Posterior cingulate gyrus (tissue), 11 donors: ENCODE results near the gene CANT1.
"Not testable (repeated sequence)": the region's sequence is repeated elsewhere in the genome, so short reads cannot be mapped to it uniquely, and the experiment has no call there.

Experiments used
- DNase-seq, 10 donors: peaks; one replicate each; pipeline versions ENCODE4 v3.0.0 to v3.0.0-alpha.2; 2020 to 2021; ENCODE audit warnings: mixed read lengths in 3 of 10
- intact Hi-C: fragments of 100-400 bp; cut with DNase I; formaldehyde crosslinking; loops from one replicate; pipeline ENCODE4 v1.15.1; 2023

CANT1 gene

DNA sequence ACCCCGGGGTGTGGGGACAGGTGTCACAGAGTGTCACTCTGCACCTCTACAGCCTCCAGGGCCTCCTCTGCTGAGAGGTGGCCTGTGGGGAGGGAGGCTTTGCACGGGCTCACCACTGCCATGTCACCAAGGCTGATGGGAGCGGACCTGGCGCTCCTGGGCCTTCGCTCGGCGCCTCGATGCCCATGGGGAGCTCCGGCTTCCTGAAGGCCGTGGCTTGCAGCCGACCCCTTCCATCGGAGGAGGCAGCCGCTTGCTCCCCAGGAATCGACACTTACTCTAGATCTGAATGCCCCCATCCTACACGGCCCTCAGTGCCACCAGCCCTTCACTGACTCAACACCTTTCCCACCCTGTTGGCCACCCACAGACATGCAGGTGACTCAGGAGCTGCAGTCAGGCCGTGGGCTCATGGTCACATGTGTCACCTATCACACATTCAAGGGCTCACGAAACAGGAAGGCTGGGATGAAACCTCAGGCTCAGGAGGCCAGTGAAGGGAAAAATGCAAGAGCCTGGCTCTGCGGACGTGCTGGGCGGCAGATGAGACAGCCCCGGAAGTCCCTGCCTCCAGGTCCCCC lies 41.7 kb downstream of the CANT1 start:
- intact Hi-C loops = no loop called here
- no peak for DNase-seq

DNA sequence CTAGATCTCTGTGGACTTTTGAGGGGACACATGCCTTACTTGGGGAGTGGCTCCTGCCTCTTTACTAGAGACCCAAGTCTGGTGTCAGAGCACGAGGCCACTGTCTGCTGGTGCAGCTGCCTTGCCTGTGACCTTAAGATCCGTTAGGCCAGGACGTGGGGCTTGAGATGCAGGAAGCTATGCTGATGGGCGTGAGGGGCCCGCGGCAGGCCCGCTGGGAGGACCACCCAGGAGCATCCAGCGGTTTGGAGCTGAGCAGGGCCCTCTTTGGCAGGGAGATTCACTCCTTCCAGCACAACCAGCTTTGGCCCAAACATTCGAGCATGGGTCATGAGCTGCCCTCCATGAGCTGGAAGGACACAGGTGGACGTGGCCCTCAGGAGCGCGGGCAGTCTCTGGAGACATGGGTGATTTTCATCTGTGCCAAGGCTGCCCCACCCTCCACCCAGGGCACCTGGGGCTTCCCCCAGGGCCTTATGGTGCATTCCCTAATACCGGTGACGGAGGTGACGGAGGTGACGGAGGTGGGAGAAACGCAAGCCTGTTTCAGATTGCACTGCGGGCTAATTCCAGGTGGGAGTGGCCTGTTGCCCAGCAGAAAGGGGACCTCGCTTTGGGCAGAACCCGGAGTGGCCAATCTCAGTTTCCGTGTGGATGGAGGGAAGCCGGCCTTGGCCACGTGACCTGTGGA lies 42.5 kb downstream of the CANT1 start:
- no peak for DNase-seq
- intact Hi-C loops = no loop called here

DNA sequence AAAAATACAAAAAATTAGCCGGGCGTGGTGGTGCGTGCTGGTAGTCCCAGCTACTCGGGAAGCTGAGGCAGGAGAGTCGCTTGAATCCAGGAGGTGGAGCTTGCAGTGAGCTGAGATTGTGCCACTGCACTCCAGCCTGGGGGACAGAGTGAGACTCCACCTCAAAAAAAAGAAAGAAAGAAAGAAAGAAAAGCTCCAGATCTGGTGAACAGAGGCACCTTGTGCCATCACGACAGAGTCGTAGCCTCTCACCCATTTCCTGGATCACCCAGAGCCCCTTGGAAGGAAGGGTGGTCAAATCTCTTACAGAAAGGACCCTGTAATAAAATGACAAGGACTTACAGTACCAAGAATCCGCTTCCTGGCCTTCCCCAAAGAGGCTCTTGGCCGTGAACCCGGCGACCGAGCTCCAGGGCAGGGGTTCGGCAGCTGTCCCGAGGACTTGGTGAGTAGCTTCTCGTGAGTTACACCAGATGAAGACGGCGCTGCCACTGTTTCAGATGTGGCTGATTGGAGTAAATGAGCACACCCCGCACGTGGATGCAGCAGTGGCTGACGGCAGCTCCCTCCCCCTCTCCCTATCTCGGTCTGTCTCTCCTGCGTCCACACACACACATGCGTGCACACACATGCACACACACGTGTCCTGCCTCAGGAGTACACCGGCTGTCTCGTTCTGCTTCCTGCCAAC lies 43.3 kb downstream of the CANT1 start:
- DNase-seq = peak in 1 of 10 donors; percentile 50

DNA sequence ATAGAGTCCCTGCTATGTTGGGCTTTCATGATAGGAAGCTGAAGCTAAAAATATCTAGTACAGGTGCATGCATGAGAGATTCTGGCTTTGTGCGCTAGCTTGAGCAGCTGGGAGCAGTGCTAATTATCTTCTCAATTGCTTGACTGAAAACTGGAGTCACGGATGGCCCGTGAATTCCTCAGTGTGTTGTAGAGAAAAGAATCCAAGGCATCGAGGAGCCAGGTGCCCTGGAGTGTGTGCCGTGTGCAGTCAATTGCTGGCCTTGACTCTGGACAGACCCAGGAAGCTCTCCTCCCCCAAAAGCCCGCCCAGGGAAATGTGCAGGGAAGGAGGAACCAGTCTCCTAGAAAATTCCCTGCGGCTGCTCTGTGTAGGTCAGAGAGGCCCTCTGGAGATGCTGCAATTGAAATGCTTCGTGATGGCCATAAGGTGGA lies 44.1 kb downstream of the CANT1 start:
- intact Hi-C loops = no loop called here
- no peak for DNase-seq

More for the DNA sequence above, 43.3 kb downstream of the CANT1 start:
- intact Hi-C loops = no loop called here

DNA sequence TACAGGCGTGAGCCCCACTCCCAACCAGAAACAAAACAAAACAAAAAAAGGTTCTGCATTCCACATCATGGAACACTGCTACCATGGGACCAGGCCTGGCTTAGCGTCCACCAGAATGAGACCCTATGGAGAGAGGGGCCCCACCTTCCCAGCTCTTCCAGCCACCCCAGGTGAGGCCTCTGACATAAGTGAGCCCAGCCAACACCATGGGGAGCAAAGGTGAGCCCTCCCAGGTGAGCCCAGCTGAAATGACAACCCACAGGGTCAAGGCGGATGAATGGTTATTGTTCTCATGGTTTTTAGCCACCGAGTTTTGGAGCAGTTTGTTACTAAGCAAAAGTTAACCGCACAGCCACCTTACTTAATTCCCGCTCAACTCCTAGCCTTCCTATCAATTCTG lies 46.2 kb downstream of the CANT1 start:
- no peak for DNase-seq
- intact Hi-C loops = no loop called here

DNA sequence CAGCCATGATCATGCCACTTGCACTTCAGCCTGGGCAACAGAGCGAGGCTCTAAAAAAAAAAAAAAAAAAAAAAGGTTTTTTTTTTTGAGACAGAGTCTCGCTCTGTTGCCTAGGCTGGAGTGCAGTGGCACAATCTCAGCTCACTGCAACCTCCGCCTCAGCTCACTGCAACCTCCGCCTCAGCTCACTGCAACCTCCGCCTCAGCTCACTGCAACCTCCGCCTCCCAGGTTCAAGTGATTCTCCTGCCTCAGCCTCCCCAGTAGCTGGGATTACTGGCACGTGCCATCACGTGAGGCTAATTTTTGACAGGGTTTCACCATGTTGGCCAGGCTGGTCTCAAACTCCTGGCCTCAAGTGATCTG lies 46.6 kb downstream of the CANT1 start:
- intact Hi-C loops = not testable (repeated sequence)

DNA sequence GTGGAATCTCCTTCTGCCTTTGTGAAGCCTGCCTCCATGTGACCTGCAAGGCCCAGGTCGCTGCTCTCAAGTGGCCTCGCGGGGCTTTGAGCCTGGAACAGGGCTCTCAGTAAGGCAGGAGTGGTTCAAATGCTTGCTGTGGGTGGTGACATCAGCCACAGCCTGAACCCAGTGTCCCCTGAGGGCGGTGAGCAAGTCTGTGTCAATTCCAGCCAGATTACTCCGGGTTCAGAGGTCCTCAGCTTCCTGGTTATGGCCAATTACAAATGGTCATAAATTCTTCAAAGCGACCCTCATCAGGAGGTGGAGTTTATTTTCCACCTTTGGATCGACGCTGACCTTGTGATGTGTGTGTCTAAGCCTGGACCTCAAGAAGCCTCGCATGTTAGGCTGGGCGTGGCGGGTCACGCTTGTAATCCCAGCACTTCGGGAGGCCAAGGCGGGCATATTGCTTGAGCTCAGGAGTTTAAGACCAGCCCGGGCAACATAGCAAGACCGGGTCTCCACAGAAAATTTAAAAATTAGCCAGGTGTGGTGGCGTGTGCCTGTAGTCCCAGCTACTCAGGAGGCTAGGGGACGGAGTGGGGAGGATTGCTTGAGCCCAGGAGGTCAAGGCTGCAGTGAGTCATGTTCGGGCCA lies 47.1 kb downstream of the CANT1 start:
- no peak for DNase-seq
- intact Hi-C loops = no loop called here

More for the DNA sequence above, 46.6 kb downstream of the CANT1 start:
- DNase-seq = not testable (repeated sequence)

DNA sequence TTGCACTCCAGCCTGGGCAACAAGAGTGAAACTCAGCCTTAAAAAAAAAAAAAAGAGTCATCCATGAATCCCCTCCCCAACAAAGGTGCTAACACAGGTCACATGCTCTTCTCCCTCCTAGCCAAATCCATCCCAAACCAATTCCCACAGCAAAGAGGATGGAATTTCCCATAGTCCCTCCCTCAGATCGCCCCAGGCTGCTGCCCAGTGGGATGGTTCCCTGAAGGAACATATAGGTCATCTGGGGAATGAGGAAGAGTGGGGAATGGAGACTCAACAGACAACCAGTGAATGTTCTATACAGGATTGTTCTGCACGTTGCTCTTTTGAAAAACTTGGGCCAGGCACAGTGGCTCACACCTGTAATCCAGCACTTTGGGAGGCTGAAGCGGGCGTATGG lies 48.0 kb downstream of the CANT1 start:
- intact Hi-C loops = no loop called here
- DNase-seq = no peak

DNA sequence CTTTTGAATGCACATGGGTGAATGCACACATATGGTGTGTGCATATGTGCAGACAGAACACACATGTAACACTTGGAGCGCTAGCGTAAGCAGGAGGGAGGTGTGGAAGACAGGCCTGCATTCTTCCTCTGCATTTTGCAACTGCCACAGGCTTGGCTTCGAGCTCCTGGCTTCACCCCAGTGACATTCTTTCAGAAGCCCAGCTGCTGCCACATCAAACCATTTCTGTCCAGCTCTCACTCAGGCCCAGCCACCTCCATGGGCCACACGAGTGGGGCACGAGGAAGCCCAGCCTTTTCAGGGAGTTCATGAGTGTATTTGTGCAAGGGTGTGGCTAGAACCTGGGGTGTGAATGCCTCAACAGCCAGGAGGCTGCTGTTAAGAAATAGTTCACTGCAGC lies 48.6 kb downstream of the CANT1 start:
- DNase-seq = no peak
- intact Hi-C loops = no loop called here

DNA sequence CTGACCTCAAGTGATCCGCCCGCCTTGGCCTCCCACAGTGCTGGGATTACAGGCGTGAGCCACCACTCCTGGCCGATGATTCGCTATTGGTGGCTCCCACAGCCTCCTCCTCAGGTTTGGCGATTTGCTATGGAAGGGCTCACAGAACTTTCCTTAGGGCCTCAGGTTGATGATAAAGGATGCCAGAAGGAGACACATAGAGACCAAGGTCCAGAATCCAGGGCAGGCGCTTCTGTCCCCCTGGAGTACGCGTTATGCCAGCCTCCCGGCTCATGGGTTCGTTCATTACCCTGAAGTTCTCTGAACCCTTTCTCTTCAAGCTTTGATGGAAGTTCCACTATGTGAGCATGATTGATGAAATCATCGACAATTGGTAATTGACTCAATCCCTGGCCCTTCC lies 49.8 kb downstream of the CANT1 start:
- no peak for DNase-seq
- intact Hi-C loops = no loop called here

DNA sequence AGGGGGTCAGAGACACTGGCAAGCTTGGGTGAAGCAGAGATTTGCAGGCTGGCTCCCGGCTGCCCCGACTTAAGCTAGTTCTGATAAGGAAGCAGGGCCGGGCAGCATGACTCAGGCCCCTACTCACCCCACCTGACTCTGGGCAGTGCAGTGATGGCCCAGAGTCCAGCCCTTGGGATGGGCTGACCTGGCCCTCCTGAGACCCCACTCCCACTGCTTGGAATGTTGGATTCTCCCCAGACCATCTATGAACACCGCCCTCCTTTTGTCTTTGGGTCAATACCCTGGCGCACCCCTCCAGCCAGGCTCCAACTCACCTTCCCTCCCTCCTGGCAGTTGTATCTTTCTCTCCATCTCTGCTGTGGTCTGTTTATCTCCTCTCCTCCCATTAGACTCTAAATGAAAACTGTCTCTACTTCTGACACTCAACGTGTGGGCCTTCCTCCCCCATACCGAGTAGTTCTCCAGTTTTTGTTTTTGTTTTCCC lies 50.9 kb downstream of the CANT1 start:
- intact Hi-C loops = no loop called here
- DNase-seq = no peak

DNA sequence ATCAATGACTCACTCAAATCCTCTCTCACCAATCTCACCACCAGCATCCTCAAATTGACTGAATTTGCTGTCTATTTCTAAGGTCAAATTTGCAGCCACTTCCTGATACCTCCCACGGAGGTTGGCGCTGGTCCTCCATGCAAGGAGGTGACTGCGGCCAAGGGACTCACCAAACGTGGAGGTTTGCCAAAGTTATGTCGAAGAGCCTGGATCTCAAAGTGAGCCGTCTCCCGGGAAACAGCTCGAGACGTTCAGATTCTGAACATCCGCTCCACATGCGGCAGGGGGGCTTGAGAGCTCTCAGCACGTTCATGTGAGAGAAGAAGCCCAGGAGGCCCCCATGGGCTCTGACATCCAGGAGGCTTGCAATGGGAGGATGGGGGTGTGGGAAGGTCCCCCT lies 52.4 kb downstream of the CANT1 start:
- peak in 1 of 10 donors; percentile 82 for DNase-seq
- intact Hi-C loops = no loop called here

DNA sequence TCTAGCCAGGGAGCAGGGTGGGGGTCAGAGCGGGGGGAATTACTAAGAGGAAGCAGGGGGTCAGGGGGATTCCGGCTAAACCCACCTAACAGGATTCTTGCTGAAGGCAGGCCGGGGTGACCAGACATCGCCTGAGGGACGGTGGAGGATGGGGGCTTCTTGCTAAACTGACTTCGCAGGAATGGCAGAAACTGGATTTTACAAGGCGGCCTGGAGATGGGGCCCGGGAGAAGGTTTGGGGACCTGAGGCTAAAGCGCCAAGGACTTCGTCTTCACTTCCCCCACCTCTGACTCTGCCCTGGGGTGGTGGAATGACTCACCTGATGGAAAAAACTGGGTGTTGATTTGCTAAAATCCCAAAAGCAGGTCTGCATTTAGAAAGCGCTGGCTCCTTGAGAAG lies 53.3 kb downstream of the CANT1 start:
- intact Hi-C loops = no loop called here
- DNase-seq = no peak

DNA sequence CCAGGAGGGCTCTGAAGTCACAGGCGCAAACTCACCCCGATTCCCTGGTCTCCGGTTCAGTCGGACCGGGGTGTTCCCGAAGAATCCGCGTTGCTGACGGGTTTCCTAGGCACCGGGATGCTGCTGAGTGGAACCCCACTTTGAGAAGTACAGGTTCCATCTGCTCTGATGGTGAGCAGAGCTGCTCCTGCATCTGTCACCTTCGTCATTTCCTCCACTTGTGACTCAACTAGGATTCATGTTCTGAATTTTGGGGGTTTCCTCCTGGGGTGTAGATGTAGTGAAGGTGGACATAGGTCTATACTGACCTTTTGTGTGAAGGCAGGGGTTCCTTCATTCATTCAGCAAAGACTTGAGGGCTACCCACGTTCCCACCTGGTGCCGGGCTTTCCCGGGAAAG lies 54.9 kb downstream of the CANT1 start:
- intact Hi-C loops = no loop called here
- DNase-seq = no peak

DNA sequence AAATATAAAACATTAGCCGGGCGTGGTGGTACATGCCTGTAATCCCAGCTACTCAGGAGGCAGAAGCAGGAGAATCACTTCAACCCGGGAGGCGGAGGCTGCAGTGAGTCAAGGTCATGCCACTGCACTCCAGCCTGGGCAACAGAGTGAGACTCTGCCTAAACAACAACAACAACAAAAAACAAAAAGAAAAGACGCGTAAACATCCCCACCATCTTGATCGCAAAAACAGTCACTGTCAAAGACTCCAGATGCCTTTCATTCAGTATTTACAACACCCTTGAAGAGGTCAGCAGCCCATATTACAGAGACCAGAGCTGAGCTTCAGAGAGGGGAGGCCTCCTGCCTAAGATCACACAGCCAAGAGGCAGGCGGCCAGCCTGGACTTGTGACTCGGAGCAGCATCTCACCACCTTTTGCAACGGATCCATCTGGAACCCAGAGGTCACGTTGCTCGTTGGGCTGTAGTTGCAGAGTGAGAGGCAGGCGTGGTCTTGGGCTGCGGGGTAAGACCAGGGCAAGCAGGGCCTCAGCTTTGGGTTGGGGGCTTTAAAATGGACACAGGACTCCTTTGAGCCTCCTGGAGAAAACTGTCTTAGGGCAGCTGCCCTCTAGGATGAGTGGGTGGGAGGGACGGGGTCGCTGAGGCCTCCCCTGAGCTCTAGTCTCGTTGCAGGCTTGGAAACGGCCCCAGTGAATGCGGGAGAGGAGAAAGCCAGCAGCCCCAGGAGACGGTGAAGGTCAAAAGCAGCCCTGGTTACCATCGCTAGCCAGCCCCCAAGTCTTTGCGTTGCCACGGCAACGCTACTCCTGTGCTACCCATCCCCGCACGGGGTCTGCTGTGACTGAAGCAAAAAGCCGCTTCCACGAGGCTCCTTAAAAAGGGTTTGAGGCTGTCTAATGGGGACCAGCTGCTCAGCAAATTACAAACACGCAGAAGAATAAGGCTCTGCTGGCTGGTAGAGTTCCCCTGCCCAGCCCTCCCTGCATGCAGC lies 55.9 kb downstream of the CANT1 start:
- intact Hi-C loops = no loop called here
- DNase-seq = peak in 2 of 10 donors; percentile 30 to 87

DNA sequence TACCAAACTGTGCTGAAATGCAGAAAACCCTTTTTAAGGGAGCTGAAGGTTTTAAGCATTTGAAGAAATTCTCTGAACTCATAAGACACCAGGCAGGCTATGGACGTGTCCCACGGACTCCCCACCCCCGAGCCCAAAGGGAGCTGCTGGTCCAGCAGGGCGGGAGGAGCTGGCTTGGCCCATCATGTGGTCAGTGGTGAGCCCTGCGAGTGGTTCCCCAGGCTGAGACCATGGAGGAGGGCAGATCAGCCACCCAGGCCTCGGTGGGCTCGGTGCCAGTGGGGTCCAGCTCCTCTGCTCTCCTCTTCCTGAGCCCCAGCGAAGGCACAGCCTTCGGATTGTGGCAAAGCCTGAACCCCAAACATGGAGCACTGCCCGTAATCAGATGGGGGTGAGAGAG lies 56.9 kb downstream of the CANT1 start:
- peak in 1 of 10 donors; percentile 77 for DNase-seq
- intact Hi-C loops = no loop called here

DNA sequence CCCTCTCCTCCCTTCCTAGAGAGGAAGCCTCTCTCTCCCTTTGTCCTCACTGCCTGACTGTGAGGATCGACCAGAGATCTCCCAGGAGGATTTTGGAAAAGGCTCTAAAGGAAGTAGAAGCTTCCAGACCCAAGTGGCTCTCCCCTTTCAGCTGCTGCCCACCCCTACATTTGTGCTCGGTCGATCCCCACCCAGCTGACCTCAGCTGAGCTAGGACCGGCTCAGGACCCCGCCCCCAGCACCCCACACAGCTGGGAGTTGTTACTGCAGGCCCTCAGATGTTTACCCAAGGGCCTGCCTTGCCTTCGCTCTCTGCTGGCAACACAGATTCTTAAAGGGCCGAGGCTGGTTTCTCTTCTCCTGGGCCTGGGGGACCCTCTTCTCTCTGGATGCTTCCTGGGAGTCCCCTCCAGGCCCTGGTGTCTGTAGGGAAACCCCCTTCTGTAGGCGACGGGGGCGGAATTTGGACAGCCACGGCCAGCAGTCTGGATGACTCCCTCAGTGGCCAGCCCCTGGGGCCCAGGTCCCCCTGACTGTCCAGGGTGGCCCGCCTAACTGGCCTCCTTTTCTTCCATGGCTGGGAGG lies 57.5 kb downstream of the CANT1 start:
- intact Hi-C loops = no loop called here
- peak in 1 of 10 donors; percentile 79 for DNase-seq

DNA sequence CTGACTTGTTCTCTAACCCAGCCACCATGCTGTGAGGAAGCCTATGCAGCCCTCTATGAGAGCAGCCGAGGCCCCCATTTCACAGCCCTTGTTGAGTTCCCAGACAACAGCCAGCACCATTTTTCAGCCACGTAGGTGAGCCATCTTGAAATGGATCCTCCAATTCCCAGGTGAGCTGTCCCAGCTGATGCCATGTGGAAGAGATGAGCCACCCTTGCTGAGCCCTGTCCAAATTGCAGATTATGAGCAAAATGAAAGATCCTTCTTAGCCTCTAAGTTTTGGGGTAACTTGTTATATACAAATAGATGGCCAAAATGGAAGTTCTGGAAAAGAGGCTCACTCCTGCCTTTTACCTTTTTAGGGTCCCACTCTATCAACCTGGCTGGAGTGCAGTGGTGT lies 58.7 kb downstream of the CANT1 start:
- intact Hi-C loops = no loop called here

DNA sequence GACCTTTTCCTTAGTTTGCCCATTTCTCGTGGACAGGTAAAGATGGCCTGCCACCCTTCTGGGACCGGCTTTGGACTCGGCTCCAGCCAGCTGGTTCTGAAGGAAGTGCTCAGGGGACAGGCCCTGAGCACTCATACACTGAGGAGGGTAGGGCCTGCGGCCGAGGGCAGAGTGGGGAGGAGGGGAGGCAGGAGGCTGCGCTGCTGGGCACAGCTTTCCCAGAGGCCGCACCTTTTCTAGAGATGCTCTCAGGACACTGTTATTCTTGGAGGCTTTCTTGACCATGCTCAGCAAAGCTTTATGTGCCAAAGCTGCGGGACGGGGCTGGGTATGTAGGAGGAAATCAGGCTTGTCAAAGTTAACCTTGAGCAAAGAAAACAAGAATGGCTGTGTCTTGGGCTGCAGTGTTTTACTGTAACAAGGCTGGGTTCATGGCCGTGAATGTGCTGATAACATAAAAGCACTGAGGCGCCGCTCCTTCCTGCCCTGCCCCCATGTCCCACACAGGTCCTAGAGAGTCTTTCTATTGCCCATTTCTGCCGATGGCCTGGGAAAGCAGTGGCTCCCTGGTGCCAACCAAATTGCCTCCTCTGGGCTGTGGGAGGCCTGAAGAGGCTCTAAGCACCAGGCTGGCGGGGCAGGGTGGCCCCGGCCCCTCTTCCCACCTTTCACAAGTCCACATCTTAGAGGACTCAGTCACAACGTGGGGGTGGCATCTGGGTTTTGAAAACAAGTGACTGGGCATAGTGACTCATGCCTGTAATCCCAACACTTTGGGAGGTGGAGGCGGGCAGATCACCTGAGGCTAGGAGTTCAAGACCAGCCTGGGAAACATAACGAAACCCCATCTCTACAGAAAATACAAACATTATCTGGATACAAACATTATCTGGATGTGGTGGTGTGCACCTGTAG lies 62.1 kb downstream of the CANT1 start:
- intact Hi-C loops = no loop called here
- DNase-seq = peak in 1 of 10 donors; percentile 70

More for the DNA sequence above, 58.7 kb downstream of the CANT1 start:
- no peak for DNase-seq
